GM12891 (cell line): ENCODE results near the gene IPPK.

ENCODE experiments used
- POLR2A ChIP-seq: IDR thresholded peaks from 2 replicates; pipeline ENCODE4 v1.6.1; 2011; ENCODE audit warnings: low read depth, low read length, control low read depth
- POLR2AphosphoS5 ChIP-seq: IDR thresholded peaks from 2 replicates; pipeline ENCODE4 v1.6.1; 2011; ENCODE audit warnings: low read depth, low read length, control low read depth

GRCh38 chr9:92590377-92590776, 79.6 kb downstream of the IPPK start:
- TF ChIP-seq POLR2A (no peak), POLR2AphosphoS5 (no peak)
